ENCODE results near the gene HTR7.

Gene HTR7

DNA sequence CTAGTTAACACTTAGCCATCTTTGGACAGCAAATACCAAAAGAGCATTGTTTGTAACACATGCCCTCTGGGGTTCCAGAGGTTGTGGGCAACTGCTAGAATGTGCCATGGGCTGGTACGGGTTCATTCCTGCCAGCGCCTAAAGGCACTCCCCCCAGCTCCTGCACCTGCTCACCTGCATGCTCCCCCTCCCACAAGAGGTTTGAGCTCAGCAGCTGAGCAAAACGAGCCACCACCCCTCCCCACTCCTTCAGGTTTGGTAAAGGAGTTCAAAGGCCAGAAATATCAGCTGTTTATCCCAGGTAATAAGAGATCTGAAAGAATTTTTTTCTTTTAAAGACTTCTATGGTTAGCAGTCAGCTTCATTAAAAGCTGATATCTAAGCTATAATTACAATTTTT, 53.5 kb downstream of the HTR7 start:
- DNase-seq (ENCODE audit: low read depth in 2 of 2) = no peak

DNA sequence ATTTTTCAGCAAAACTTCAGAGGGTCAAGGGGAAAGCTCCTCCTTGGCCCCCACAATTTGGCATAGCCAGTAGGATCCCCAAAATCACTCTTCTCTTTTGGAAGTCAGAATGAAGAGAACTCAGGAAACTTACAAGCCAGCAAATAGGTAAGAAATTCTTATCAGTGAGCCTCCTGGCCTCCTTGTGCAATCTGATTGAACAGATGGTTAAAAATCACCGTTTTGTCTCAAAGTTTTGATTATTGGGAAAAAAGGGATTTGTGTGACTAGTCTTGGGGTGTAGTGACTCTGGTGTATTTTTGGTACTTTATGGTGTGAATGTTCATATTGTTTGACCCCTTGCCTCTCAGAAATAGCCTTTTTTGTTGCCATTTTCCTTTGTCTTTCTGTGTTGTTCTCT, 56.2 kb downstream of the HTR7 start:
- DNase-seq (ENCODE audit: low read depth in 2 of 2) = no peak

DNA sequence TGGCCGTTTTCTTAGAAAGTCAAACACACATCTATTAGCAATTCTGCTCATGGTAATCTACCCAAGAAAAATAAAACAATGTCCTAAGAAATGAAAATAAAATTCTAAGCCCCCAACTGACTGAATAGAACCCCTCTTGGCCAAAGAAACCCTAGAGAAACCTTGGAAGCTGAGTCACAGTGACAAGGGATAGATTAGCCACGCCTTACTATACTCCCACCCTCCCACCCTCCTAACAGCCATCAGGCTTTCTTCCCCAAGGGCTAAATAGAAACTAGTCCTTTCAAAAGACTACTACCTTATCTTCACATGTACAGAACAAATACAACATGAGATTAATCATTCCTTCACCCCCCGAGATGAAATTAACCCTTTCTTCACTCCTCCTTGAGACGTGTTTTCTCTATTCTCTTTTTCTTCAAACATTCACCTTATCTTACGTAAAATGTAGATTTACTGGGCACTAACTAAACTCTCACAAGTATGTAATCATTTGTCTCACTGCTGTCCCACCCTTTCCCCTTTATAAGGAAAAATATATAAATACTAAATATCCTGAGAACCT, 57.5 kb downstream of the HTR7 start:
- DNase-seq (ENCODE audit: low read depth in 2 of 2) = no peak

DNA sequence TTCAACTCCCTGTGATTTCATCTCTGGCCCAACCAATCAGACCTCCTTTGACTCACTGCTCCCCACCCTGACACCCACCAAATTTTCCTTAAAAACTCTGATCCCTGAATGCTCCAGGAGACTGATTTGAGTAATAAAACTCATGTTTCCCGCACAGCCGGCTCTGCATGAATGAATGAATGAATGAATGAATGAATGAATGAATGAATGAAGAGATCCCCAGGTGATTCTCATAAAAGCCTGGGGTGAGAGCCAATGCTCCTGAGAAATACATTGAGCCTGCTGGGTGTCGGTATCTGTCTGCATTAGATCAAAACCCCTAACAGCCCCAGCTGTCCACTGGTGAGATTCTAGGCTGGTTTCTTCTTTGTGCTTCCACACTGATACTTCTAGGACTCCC, 58.7 kb downstream of the HTR7 start:
- DNase-seq (ENCODE audit: low read depth in 2 of 2) = no peak

DNA sequence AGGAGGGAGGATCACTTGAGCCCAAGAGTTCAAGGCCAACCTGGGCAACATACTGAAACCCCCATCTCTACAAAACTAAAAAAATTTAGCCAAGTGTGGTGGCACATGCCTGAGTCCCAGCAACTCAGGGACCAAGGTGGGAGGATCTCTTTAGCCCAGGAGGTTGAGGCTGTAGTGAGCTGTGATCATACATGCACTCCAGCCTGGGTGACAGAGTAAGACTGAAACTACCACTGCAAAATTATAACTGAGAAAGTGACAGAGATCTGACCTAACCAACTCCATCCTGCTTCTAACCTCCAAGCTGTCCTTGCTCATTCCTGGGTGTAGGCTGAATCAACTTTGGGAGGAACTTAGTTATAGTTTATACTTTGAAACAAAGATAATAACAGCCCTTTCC, 59.4 kb downstream of the HTR7 start:
- no peak for DNase-seq (ENCODE audit: low read depth in 2 of 2)

DNA sequence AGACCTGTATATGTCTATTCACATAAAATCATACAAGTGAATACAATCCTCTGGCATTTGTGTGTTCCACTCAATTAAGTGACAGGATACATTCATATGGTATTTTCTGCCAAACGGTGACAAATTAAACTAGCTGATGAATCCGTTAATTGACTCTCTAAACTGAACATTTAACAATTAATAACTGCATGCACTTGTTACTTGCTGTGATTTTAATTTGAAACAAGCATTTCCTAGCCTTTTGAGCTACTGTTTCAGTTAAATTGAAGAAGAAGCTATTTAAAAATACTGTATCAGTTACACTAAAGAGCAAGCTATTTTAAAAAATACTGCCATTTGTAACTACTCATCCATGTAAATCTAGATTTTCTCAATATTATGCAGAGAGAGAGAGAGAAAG, 67.4 kb downstream of the HTR7 start:
- DNase-seq (ENCODE audit: low read depth in 2 of 2) = no peak

DNA sequence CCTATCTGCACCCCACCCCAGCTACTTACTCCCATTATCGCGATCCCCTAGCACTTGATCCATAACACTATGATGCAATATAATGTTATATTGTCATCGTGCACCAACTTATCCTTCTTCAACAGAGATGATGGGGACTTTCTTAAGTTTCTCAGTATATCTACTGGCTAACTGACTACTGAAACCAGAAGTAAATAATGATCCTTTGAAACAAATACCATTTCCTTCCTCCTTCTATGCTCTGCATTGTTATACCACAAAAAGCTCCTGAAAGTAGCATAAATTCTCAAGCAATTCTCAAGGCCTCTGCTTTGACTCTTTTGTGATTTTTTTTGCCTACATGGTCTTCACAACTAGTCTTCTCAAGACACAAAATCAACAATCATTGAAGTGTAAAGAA, 68.9 kb downstream of the HTR7 start:
- DNase-seq (ENCODE audit: low read depth in 2 of 2) = no peak

DNA sequence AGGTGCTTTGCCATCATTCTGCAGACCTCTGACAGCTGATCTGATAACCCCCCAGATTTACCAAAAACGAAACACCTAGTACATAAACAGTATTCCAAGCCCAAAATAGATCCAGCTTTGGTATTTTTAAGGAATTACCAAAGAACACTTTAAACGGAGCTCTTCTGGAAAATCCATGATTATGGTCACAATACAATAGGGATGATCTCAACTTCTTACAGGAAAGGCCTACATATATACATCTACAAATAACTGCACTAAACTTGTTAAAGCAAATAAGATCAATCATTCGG, 69.7 kb downstream of the HTR7 start:
- DNase-seq (ENCODE audit: low read depth in 2 of 2) = no peak

DNA sequence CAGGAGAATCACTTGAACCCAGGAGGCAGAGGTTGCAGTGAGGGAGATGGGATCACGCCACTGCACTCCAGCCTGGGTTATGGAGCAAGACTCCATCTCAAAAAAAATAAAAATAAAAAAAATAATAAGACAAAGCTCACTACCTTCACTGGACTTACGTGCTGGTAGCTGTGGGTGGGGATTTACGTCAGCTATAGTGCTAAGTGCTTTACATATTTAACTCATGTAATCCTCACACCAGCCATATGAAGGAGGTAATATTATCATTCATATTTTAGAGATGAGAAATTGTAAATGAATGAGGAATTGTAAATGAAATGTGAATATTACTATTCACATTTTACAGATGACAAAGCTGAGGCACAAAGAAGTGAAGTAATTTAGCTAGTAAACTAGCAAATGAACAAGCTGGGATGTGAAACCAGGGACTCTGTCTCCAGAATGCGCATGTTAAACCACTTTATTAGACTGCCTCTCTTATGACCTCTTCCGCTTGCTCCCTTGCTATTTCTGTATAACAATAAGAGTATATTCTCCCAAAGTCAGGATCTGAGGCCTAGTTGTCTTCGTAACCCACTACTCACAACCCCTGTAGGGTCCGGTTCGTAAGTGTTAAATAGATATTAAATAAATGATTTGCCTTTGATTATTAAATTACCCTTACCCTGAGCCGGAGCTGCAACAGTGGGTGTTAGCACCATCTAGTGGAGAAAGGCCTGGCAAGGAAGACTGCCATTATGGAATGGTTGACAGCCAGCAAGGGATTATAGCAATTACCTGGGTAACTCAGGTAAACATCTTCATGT, 70.2 kb downstream of the HTR7 start:
- DNase-seq (ENCODE audit: low read depth in 2 of 2) = no peak

DNA sequence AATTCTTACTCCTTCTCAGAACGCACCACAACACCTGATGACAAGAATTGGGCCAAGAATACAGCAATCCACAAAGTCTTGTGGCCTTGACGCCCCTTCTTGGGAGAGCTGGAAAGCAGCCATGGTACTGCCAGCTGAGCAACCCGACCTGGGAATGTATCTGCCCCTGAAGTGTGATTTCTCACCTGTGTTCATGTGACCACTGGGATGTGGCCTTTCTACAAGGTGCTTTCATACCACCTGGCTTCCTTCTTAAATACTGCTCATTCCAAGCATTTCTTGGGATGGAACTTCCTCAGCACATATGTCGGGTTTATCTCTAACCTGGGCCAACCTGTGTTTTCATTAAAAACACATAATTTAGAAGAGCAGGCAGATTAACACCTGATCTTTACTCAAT, 72.1 kb downstream of the HTR7 start:
- DNase-seq (ENCODE audit: low read depth in 2 of 2) = no peak

DNA sequence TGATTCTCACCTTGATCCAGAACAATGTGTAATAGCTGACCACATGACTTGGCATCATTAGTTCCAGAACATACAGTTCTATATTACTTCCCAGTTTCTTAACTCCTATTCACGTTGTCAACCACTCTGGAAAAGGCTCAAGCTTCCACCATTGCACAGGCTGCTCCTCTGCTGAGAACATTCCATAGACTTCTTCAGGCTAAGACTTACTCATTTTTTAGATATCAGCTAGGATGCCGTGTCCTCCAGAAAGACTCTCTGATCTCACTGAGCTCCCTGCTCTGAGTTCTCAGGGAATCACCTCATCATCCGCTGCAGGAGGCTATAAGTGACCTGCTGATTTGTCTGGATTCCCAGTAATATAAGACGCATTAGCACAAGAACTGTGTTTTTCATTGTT, 73.1 kb downstream of the HTR7 start:
- DNase-seq (ENCODE audit: low read depth in 2 of 2) = no peak

DNA sequence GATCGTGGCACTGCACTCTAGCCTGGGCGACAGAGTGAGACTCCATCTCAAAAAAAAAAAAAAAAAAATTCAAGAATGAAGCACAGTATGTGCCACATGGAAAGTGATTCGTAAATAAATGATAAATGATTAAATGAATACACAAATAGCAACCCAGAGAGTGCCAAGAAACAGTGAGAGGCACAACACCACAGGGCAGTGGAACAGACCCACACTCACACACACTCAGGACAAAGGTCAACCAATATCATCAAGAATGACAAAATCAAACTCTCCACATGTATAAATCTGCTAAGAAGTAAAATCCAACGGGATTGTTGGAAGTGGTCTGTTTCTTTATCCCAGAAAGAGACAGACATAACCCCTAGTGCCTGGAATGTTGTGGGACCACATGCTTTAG, 77.4 kb downstream of the HTR7 start:
- DNase-seq (ENCODE audit: low read depth in 2 of 2) = no peak

DNA sequence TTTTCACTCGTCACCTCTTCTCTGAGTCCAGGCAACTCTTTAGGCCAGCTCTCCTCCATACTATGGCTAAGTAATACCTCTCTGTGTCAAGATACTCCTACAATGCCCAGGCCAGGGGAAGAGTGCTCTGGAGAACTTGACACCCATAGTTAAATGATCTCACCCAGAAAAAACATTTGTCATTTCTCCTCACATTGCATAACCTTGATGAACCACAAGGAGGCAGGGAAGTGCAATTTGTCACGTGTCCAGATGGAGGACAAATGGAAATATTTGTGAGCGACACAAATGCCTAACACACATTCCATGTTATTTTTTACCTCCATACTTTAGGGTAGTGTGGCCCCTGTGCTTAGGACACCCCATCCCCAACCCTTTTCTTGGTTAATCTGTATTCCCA, 78.3 kb downstream of the HTR7 start:
- no peak for DNase-seq (ENCODE audit: low read depth in 2 of 2)

DNA sequence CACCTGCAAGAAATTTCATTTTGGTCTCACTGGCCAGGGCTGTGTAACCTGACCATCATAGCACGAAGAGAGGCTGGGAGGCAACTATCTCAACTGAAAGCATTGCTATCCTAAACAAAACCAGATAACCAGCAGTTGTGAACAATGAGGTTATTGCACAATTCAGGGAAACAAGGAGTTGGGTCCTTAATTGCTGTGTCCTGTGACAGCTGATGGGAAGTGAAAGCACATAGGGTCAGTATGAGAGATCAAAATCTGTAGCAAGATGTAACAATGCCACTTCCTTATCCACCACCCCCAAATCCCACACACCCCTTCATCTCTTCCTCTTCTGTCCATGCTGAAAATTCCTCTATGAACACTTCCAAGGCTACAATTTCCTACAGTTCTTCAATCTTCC, 80.2 kb downstream of the HTR7 start:
- DNase-seq (ENCODE audit: low read depth in 2 of 2) = no peak

DNA sequence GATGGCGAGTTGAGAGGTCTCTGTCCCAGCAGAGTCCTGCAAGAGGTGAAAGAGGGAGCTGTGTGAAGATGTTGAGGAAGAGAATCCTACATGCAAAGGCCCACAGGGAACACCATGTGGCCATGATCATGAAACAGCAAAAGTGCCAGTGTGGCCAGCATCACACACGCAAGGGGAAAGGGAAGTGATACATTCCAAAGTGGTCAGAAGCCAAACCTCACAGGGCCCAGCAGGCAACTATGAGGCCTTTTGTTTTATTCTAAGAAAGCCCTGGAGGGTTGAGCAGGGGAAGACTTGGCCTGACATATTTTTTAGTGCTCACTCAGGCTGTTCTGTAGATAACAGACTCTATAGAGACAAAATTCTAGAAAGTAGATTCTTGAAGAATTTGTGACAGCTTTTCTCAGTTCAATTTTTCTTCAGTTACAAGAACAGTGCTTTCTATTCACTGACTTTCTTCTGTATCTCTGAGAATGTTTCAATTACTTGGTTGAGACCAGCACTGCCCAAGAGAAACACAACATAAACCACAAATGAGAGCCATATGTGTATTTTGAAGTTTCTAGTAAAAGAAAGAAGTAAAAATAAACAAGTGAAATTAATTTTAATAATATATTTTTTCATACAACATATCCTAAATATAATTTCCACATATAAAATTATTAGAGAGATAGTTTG, 82.3 kb downstream of the HTR7 start:
- no peak for DNase-seq (ENCODE audit: low read depth in 2 of 2)

DNA sequence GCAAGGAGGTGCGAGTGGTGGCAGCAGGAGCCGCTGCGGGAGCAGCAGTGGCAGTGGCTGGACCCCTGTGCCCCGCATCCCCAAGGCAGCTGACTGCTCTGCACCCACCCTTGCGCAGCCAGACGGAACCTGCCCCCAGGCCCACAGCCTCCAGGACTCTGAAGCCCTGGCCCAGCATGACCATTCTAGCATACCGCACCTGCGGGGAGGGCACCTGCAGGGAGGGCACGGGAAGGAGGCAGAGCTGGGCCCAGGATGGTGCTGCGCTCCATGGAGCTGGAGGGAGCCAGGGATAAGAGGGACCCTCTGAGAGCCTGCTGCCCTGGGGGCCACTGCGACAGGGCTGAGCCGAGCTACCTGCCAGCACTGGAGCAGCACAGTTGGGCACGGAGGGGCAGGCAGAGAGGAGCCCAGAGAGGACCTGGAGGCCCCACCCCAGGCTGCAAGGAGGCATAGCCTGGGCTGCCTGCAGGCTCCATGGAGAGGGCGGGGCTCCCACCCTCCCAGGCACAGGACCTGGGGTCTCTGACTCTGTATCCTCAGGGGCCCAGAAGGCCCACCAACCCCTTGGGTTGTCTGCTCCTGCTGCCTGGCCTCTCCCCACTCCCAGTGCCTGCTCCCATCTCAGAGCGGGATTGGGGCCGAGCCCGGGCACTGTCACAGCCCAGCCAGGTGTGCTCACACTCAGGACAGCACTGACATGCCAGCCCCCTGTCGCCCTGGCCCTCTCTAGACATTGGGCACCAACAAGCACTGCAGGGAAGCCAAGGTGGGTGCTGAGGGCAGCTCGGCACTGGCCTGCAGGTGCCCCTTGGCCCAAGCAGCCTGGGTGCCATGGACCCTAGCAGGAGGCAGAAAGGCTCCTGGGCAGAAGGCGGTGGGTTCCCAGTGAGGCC, 87.6 kb downstream of the HTR7 start:
- no peak for DNase-seq (ENCODE audit: low read depth in 2 of 2)

DNA sequence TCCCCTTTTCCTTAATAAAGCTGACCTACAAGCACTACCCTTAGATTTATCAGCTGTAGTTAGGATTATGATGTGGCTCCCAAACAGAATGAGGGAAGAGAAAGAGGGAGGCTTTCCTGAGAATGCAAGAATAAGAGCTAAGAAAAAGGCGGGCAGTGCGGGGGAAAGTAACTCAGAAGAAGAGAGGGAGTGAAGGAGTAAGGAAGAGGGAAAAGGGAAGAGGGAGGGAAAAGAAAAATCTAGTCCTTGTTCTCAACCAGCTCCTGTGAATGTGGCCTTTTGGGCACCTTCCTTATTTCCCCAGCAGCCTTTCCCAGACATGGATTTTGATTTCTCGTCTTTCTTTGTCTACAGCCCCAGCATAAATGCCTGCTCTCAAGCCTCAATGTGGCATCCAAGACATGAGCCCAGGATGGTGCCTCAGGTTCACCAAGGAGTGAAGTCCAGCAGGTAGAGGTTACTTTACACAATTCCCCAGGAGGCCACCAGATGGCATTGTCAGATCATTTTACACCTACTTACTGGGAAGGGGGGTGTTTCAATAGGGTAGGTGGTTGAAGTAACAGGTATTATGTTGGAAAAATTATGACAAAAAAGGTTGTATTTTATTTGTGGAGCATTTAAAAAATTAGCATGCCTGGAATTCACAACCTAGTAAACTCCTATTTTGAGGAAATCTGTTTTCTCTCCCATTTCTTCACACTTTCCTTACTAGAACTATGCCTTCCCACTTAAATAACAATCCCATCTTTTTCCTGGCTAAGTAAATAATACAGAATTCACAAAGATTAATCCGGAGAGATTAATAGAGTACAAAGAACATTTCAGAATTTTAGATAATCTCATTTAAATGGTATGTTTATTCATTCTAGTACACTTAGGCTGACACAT, 106.5 kb downstream of the HTR7 start:
- DNase-seq (ENCODE audit: low read depth in 2 of 2) = peak in 1 of 2 donors; percentile 9

DNA sequence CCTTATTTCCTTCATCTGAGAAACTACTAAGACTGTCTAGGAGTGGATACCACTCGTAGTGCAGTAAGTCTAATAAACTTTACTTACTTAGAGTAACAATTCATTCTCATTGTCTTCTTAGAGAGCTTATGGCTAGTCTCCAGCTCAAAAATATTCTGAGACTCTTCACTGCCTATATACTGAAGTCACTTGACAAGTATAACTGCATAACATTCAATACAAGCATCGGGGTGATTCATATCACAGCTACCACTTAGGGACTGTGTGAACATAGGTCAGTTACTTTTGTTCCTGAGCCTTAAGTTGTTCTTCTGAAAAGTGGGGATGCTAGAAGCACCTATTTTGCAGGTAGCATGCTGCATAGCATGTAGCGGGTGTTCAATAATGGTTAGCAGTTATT, 111.0 kb downstream of the HTR7 start:
- DNase-seq (ENCODE audit: low read depth in 2 of 2) = no peak

DNA sequence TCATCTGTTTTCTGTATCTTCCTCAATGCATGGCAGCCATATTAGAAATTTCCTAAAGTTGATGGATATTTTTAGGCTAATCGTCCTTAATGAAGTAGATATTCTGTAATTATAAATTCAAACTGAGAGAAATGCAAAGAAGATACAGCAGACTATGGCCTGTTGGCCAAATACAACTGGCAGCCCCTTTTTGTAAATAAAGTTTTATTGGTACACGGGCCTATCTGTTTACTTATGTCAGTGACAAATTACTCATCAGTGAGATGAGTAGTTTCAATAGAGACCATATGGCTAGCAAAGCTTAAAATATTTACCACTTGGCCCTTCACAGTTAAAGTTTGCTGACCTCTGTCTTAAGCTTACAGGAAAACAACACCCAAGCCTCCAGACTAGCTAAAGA, 112.3 kb downstream of the HTR7 start:
- DNase-seq (ENCODE audit: low read depth in 2 of 2) = no peak

DNA sequence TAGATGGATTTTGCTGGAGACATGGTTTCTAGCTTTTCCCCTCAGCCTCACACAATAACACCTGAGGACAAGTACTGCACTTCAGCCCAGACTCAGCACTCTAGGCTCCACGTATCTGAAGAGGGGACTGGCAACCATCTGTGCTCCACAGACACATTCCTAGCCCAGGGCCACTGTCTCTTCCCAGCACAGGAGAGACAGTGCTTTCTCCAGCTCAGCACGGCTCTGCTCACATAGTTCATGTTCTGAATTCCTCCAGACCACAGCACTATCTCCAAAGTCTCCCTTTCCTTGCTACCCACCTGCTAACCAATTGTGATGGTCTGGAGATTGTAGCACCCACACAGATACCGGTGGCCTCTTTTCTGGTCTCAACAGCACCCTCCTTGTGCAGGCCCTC, 114.5 kb downstream of the HTR7 start:
- DNase-seq (ENCODE audit: low read depth in 2 of 2) = no peak

DNA sequence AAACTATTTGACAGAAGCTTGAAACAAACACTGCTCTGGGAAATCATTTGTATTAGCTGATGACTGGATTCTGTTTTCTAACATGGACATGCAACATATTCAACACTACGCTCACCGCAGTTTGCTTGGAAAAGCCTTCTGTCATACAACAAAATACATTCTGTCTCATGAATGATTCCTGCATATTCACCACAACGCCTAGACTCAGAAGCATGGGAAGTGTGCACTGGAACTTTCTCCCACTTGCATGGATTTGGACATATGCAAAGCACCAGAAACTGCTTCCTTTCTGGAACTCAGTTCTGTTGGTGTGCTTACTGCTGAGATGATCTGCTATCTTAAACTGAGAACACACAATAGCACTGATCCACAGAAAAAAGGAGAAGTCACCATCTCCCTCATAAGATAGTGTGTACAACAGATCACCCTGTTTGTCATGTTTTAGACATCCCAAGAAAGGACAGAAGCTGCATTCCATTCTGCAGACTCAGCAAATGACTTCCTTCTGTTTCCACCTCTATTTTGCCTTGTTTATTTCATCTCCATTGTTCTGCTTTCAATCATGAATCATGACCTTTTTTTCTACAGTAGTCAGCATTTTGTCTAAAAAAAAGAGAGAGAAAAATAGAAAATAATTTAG, 115.8 kb downstream of the HTR7 start:
- no peak for DNase-seq (ENCODE audit: low read depth in 2 of 2)
